Fibroblast of lung (primary cell): ENCODE measurements around the gene MSANTD1. TPM values are rescaled to one million over a fixed set of nuclear protein-coding genes. Genes with fewer than 3 reads are reported as not detected.

Source experiments
- DNase-seq, 2 donors: peaks; one replicate each; pipeline versions ENCODE4 v3.0.0 to v3.0.0-alpha.2; 2010; ENCODE audit warnings: low read depth in 2 of 2
- H2AFZ ChIP-seq: 2 replicates; pipeline ENCODE4 v1.5.1; 2012; ENCODE audit warnings: low read length, control low read depth, inconsistent platforms
- H3K27ac ChIP-seq: 2 replicates; pipeline ENCODE4 v1.5.1; 2011; ENCODE audit warnings: low read length, control low read depth; ENCODE audit not compliant: insufficient read depth
- H3K27me3 ChIP-seq: 2 replicates; pipeline ENCODE4 v1.5.1; 2011; ENCODE audit warnings: mild to moderate bottlenecking, low read length; ENCODE audit not compliant: control insufficient read depth, insufficient read depth
- H3K36me3 ChIP-seq: 2 replicates; pipeline ENCODE4 v1.5.1; 2011; ENCODE audit warnings: low read length; ENCODE audit not compliant: control insufficient read depth, insufficient read depth
- H3K4me1 ChIP-seq: 2 replicates; pipeline ENCODE4 v1.5.1; 2011; ENCODE audit warnings: low read length; ENCODE audit not compliant: control insufficient read depth, insufficient read depth; ENCODE audit errors: extremely low read depth
- H3K4me2 ChIP-seq: 2 replicates; pipeline ENCODE4 v1.5.1; 2011; ENCODE audit warnings: low read length, control low read depth; ENCODE audit not compliant: insufficient read depth; ENCODE audit errors: extremely low read depth
- H3K4me3 ChIP-seq, 4 experiments: fragments of 200-600 bp in 1 of 4; sonication (generic) in 1 of 4; replicated peaks in 1 of 4; 2 replicates each; pipeline ENCODE4 v1.5.1; 2011 to 2016; ENCODE audit warnings: low read length in 4 of 4, low read depth in 3 of 4, mild to moderate bottlenecking in 3 of 4, control low read depth in 2 of 4, inconsistent platforms in 1 of 4, mixed read lengths in 1 of 4; ENCODE audit not compliant: insufficient read depth in 1 of 4; ENCODE audit errors: control extremely low read depth in 1 of 4
- H3K79me2 ChIP-seq: 2 replicates; pipeline ENCODE4 v1.5.1; 2012; ENCODE audit warnings: mild to moderate bottlenecking, low read length, inconsistent platforms; ENCODE audit not compliant: control insufficient read depth, insufficient read depth
- H3K9ac ChIP-seq: 2 replicates; pipeline ENCODE4 v1.5.1; 2011; ENCODE audit warnings: mild to moderate bottlenecking, low read length, control low read depth; ENCODE audit not compliant: insufficient read depth
- H3K9me3 ChIP-seq: 2 replicates; pipeline ENCODE4 v1.5.1; 2012; ENCODE audit warnings: low read depth, low read length; ENCODE audit not compliant: control insufficient read depth, insufficient read depth
- H4K20me1 ChIP-seq: 2 replicates; pipeline ENCODE4 v1.5.1; 2011; ENCODE audit warnings: low read length; ENCODE audit not compliant: control insufficient read depth, insufficient read depth; ENCODE audit errors: extremely low read depth
- CTCF ChIP-seq, 2 donors: IDR thresholded peaks in 1 of 2; conservative IDR thresholded peaks in 1 of 2; 1 replicate in 1 of 2; 2 replicates in 1 of 2; pipeline ENCODE4 v1.5.1; 2011 to 2012; ENCODE audit warnings: low read length in 2 of 2, control low read depth in 1 of 2, inconsistent platforms in 1 of 2, low read depth in 1 of 2, mild to moderate bottlenecking in 1 of 2
- EZH2 ChIP-seq: IDR thresholded peaks from 2 replicates; pipeline ENCODE4 v1.5.1; 2012; ENCODE audit warnings: low read length, control low read depth, mild to moderate bottlenecking; ENCODE audit errors: missing control alignments
- polyA plus RNA-seq, 2 donors: library from polyadenylated mRNA; depleted of rRNA in 1 of 2; stranded (reverse) in 1 of 2; unstranded in 1 of 2; fragments of >200 nt; gene quantifications; 2 replicates each; pipeline ENCODE4 v1.2.1, GENCODE V29; 2011 to 2012; ENCODE audit warnings: missing spikeins in 1 of 2
- total RNA-seq: library from RNA; depleted of rRNA; stranded (reverse); fragments of >200 nt; gene quantifications from 2 replicates; pipeline ENCODE4 v1.2.1, GENCODE V29; 2014

The MSANTD1 gene
- total and polyA plus RNA-seq, 2 donors (not counting 1 experiment from before 2014, with no cell fraction given), result 0.50 TPM; not detected in 1

GRCh38 chr4:3268395-3269104, 19.6 kb downstream of the MSANTD1 start:
- Histone ChIP-seq H3K4me1 (no peaks in the 10 kb centered on the region), H4K20me1 (no peaks in the 10 kb centered on the region), H3K9me3 (no peaks in the 10 kb centered on the region), H3K27me3 (no peaks in the 10 kb centered on the region), H3K36me3 (no peaks in the 10 kb centered on the region), H3K9ac (no peak overlapping the region), H3K79me2 (no peaks in the 10 kb centered on the region), H3K4me3 (no peak overlapping the region), H2AFZ (no peak overlapping the region), H3K4me2 (no peak overlapping the region), H3K27ac (no peak overlapping the region)
- TF ChIP-seq CTCF (conservative IDR thresholded peaks at IDR 0.05 in 1 of 2, IDR thresholded peaks at IDR 0.05 in 1 of 2; ENCODE audit: low read depth in 1 of 2, low read length in 2 of 2) (no peak), EZH2 (no peak)
- DNase-seq, result no peak

GRCh38 chr4:3269105-3269927, 20.4 kb downstream of the MSANTD1 start:
- DNase-seq, result no peak

More at GRCh38 chr4:3269105-3269927, 20.4 kb downstream of the MSANTD1 start:
- H3K9ac ChIP-seq, result no peak overlapping the region
- H3K4me3 ChIP-seq, result no peak overlapping the region
- no peaks in the 10 kb centered on the region for H3K79me2 ChIP-seq
- no peaks in the 10 kb centered on the region for H3K4me1 ChIP-seq
- no peaks in the 10 kb centered on the region for H3K27me3 ChIP-seq
- no peaks in the 10 kb centered on the region for H3K9me3 ChIP-seq
- H4K20me1 ChIP-seq, result no peaks in the 10 kb centered on the region
- no peaks in the 10 kb centered on the region for H3K36me3 ChIP-seq
- no peak overlapping the region for H3K4me2 ChIP-seq
- no peak overlapping the region for H3K27ac ChIP-seq
- no peak overlapping the region for H2AFZ ChIP-seq
- TF ChIP-seq CTCF (conservative IDR thresholded peaks at IDR 0.05 in 1 of 2, IDR thresholded peaks at IDR 0.05 in 1 of 2; ENCODE audit: low read depth in 1 of 2, low read length in 2 of 2) (no peak), EZH2 (no peak)
